ENCODE results near the gene LNPK. TPM values are rescaled to one million over a fixed set of nuclear protein-coding genes. Genes with fewer than 3 reads are reported as not detected.
"Not testable (repeated sequence)": the region's sequence is repeated elsewhere in the genome, so short reads cannot be mapped to it uniquely, and the experiment has no call there.

The LNPK gene
- total RNA-seq, 1 experiment from 2014 or later = 29.5 TPM

GRCh38 chr2:175903384-175903936 lies 98.6 kb downstream of the LNPK start:
- H3K4me3 ChIP-seq = no peak overlapping the region
- no peak overlapping the region for H3K27ac ChIP-seq
- H3K27me3 ChIP-seq = no peaks in the 10 kb centered on the region
- no peaks in the 10 kb centered on the region for H3K9me3 ChIP-seq (replicated peaks)
- peak in 1 of 2 experiments; percentile 35 for DNase-seq
- no peaks in the 10 kb centered on the region for H3K36me3 ChIP-seq
- 0 out of 2 replicates have a peak, but pooled peaks cover 2% of the 10 kb centered on the region for H3K4me1 ChIP-seq

- not testable (repeated sequence) for DNase-seq; H3K9me3 ChIP-seq (replicated peaks); H3K27me3 ChIP-seq; H3K36me3 ChIP-seq; H3K4me1 ChIP-seq; H3K27ac ChIP-seq; H3K4me3 ChIP-seq
These were observed 106.1 kb downstream of the LNPK start for GRCh38 chr2:175895957-175896356.

- no peaks in the 10 kb centered on the region for H3K9me3 ChIP-seq (replicated peaks)
- no peaks in the 10 kb centered on the region for H3K36me3 ChIP-seq
- no peak for DNase-seq
- H3K27me3 ChIP-seq = no peaks in the 10 kb centered on the region
- H3K4me3 ChIP-seq = no peak overlapping the region
- H3K4me1 ChIP-seq = peaks cover 5% of the 10 kb centered on the region; the same call in 1 of the 2 replicates
- no peak overlapping the region for H3K27ac ChIP-seq
These were observed 110.0 kb downstream of the LNPK start for GRCh38 chr2:175892046-175892445.

- H3K27me3 ChIP-seq = no peaks in the 10 kb centered on the region
- no peak overlapping the region for H3K27ac ChIP-seq
- H3K9me3 ChIP-seq (replicated peaks) = no peaks in the 10 kb centered on the region
- H3K4me3 ChIP-seq = no peak overlapping the region
- no peaks in the 10 kb centered on the region for H3K36me3 ChIP-seq
- peaks cover 5% of the 10 kb centered on the region; the same call in 1 of the 2 replicates for H3K4me1 ChIP-seq
- DNase-seq = no peak
These were observed 111.3 kb downstream of the LNPK start for GRCh38 chr2:175890636-175891242.

- Histone ChIP-seq H3K9me3 (replicated peaks) (no peaks in the 10 kb centered on the region), H3K4me3 (no peak overlapping the region), H3K4me1 (peaks cover 13% of the 10 kb centered on the region), H3K27ac (no peak overlapping the region), H3K27me3 (no peaks in the 10 kb centered on the region), H3K36me3 (no peaks in the 10 kb centered on the region)
- peak in 1 of 2 experiments; percentile 5 for DNase-seq
These were observed 112.3 kb downstream of the LNPK start for GRCh38 chr2:175889701-175890302.

- Histone ChIP-seq H3K27ac (no peak overlapping the region), H3K9me3 (replicated peaks) (no peaks in the 10 kb centered on the region), H3K36me3 (no peaks in the 10 kb centered on the region), H3K4me1 (peaks cover 31% of the 10 kb centered on the region), H3K4me3 (no peak overlapping the region), H3K27me3 (no peaks in the 10 kb centered on the region)
- peak in 1 of 2 experiments; percentile 13 for DNase-seq
These were observed 114.3 kb downstream of the LNPK start for GRCh38 chr2:175887776-175888175.

- no peak overlapping the region; the same call in 1 of the 2 replicates for H3K4me3 ChIP-seq
- H3K27me3 ChIP-seq = no peaks in the 10 kb centered on the region
- H3K27ac ChIP-seq = peak overlapping the region; percentile 81
- no peaks in the 10 kb centered on the region for H3K9me3 ChIP-seq (replicated peaks)
- peak; percentile 3 to 37 for DNase-seq
- no peaks in the 10 kb centered on the region for H3K36me3 ChIP-seq
- peaks cover 27% of the 10 kb centered on the region for H3K4me1 ChIP-seq
These were observed 117.2 kb downstream of the LNPK start for GRCh38 chr2:175884697-175885393.

- DNase-seq = peak; percentile 74 to 90
These were observed 118.4 kb downstream of the LNPK start for GRCh38 chr2:175883586-175884194.

GRCh38 chr2:175879679-175880078 lies 122.4 kb downstream of the LNPK start:
- Histone ChIP-seq H3K4me3 (no peak overlapping the region), H3K36me3 (no peaks in the 10 kb centered on the region), H3K4me1 (peaks cover 17% of the 10 kb centered on the region), H3K27ac (no peak overlapping the region), H3K9me3 (replicated peaks) (no peaks in the 10 kb centered on the region), H3K27me3 (no peaks in the 10 kb centered on the region)
- no peak for DNase-seq

More at GRCh38 chr2:175883586-175884194, 118.4 kb downstream of the LNPK start:
- peak overlapping the region; percentile 81 for H3K27ac ChIP-seq
- no peaks in the 10 kb centered on the region for H3K27me3 ChIP-seq
- peaks cover 26% of the 10 kb centered on the region for H3K4me1 ChIP-seq
- no peaks in the 10 kb centered on the region for H3K9me3 ChIP-seq (replicated peaks)
- H3K4me3 ChIP-seq = peak overlapping the region; percentile 5
- H3K36me3 ChIP-seq = no peaks in the 10 kb centered on the region

- H3K9me3 ChIP-seq (replicated peaks) = no peaks in the 10 kb centered on the region
These were observed 124.1 kb downstream of the LNPK start for GRCh38 chr2:175877845-175878544.

GRCh38 chr2:175874291-175874690 lies 127.8 kb downstream of the LNPK start:
- H3K27ac ChIP-seq = no peak overlapping the region
- no peaks in the 10 kb centered on the region for H3K27me3 ChIP-seq
- no peaks in the 10 kb centered on the region for H3K9me3 ChIP-seq (replicated peaks)
- H3K36me3 ChIP-seq = no peaks in the 10 kb centered on the region
- no peaks in the 10 kb centered on the region for H3K4me1 ChIP-seq
- no peak for DNase-seq
- H3K4me3 ChIP-seq = no peak overlapping the region

More at GRCh38 chr2:175877845-175878544, 124.1 kb downstream of the LNPK start:
- Histone ChIP-seq H3K27me3 (no peaks in the 10 kb centered on the region), H3K36me3 (no peaks in the 10 kb centered on the region), H3K27ac (no peak overlapping the region), H3K4me3 (no peak overlapping the region), H3K4me1 (peaks cover under 1% of the 10 kb centered on the region; the same call in 1 of the 2 replicates)
- DNase-seq = no peak
